ENCODE measurements around the gene FAM209B. TPM values are rescaled to one million over a fixed set of nuclear protein-coding genes. Genes with fewer than 3 reads are reported as not detected.
"Not testable (repeated sequence)": the region's sequence is repeated elsewhere in the genome, so short reads cannot be mapped to it uniquely, and the experiment has no call there.

FAM209B gene, protein sequence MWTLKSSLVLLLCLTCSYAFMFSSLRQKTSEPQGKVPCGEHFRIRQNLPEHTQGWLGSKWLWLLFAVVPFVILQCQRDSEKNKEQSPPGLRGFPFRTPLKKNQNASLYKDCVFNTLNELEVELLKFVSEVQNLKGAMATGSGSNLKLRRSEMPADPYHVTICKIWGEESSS
- not detected for polyA plus RNA-seq (2012; ENCODE audit: insufficient read depth, insufficient read length, low read depth)

DNA sequence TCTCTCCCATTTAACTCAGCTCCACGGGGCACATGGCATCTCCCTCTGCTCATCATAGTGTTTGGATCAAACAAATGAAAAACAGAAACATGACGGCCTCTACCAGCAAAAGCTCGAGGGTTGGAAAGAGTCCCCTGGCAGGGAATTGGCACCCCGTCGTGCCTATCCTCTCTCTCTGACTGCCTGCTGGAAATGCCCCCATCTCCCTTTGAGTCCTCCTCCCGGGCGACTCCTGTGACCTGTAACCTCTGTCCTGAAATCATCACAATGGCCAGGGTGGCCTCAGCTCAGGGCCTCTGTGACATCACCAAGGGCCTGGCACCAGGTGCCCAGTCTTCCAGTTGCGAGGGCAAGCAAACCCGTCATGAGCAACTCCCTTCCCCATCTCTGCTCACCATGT, at the start of gene FAM209B:
Gene FAM209B, plus strand, starts transcription at position 301 of the 400 bp plus-strand sequence. Its CDS starts 96 bp downstream, at position 397.
- not testable (repeated sequence) for DNase-seq; H3K9me3 ChIP-seq; H3K36me3 ChIP-seq; H3K4me1 ChIP-seq; H3K4me3 ChIP-seq (ENCODE audit: low read depth, low read length); H3K27me3 ChIP-seq

DNA sequence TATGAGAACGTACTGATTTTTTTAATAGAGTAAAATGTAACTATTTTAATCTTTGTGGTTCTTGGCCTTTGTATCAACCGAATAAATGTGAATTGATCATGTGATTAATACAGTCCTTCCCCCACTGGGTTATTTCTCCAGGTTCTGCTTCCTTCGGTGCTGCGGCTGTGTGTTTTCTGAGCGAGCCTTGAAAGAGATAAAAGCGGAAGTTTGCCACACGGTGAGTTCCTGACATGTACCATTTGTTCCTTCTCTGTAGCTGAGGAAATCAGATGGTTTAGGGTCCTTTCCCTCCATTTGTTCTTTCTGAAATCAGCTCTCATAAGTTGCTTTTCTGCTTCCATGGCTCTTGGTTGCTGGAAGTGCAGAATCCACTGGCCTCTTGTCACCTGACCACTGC, 49.1 kb upstream of the FAM209B start:
- no peak overlapping the region for H3K4me3 ChIP-seq (ENCODE audit: low read depth, low read length)
- peaks cover 32% of the 10 kb centered on the region for H3K36me3 ChIP-seq
- no peak for DNase-seq
- no peaks in the 10 kb centered on the region for H3K4me1 ChIP-seq
- TF ChIP-seq, protein P1, sequence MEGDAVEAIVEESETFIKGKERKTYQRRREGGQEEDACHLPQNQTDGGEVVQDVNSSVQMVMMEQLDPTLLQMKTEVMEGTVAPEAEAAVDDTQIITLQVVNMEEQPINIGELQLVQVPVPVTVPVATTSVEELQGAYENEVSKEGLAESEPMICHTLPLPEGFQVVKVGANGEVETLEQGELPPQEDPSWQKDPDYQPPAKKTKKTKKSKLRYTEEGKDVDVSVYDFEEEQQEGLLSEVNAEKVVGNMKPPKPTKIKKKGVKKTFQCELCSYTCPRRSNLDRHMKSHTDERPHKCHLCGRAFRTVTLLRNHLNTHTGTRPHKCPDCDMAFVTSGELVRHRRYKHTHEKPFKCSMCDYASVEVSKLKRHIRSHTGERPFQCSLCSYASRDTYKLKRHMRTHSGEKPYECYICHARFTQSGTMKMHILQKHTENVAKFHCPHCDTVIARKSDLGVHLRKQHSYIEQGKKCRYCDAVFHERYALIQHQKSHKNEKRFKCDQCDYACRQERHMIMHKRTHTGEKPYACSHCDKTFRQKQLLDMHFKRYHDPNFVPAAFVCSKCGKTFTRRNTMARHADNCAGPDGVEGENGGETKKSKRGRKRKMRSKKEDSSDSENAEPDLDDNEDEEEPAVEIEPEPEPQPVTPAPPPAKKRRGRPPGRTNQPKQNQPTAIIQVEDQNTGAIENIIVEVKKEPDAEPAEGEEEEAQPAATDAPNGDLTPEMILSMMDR (IDR thresholded peaks at IDR 0.05; ENCODE audit: low read depth, low read length): no peak
- no peaks in the 10 kb centered on the region for H3K27me3 ChIP-seq
- no peaks in the 10 kb centered on the region for H3K9me3 ChIP-seq

DNA sequence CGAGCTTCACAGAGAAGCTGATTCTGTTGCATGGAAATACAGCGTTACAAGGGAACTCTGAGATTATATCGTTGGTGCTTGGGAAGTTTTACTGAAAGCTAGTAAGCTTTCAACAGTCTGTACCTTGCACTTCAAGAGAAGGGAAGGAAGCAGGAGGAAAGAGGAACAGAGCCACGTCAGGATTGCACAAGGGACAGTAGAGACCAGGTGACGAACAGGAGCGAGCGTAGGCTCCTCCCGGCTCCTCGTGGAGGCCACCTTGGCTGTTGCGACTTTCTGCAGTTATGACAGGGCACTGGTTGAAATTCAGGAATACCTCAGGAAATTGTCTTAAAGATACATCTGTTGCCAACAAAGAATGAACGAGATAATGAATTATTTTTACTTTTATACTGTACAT, 45.8 kb upstream of the FAM209B start:
- no peaks in the 10 kb centered on the region for H3K4me1 ChIP-seq
- no peaks in the 10 kb centered on the region for H3K9me3 ChIP-seq
- no peak overlapping the region for H3K4me3 ChIP-seq (ENCODE audit: low read depth, low read length)
- peaks cover 15% of the 10 kb centered on the region for H3K36me3 ChIP-seq
- no peak for DNase-seq
- TF ChIP-seq, protein P1 (IDR thresholded peaks at IDR 0.05; ENCODE audit: low read depth, low read length): no peak
- no peaks in the 10 kb centered on the region for H3K27me3 ChIP-seq

DNA sequence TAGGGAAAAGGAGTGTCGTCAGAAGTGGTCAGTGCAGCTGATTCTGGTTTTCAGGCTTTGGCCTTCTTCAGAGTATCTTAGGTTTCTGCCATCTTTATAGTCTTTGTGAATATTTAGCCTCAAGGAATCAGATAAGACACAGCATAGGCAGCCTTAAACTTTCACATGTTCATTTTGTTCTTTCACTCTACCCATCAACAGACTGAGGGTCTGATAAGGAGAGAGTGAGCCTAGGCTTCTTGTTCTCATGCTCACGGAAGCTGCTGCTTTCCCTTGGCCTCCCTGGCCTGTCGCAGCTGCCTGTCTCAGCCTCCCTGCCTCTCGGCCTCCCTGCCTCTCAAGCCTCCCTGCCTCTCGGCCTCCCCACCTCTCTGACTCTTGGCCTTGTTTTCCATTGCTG, 44.5 kb upstream of the FAM209B start:
- Histone ChIP-seq H3K36me3 (peaks cover 15% of the 10 kb centered on the region), H3K9me3 (no peaks in the 10 kb centered on the region), H3K27me3 (no peaks in the 10 kb centered on the region), H3K4me1 (no peaks in the 10 kb centered on the region), H3K4me3 (ENCODE audit: low read depth, low read length) (no peak overlapping the region)
- no peak for DNase-seq
- TF ChIP-seq, protein P1 (IDR thresholded peaks at IDR 0.05; ENCODE audit: low read depth, low read length): no peak

DNA sequence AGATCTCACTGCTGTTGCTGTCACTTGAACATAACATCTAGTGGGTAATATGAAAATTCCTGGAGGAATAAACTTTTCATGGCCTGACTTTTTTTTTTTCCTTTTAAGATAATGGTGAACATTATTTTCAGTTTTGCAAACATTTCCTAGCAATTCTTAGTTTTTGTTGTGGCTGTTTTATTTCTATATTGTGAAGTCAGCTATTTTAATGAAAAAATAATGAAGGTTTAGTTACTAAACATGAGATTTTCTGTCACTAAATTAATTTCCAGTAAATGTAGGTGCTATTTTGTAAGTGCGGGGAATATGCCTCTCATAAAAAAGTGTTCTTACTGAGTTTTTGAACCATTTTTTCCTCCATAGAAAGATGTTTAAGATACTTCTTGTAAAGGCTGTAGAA, 31.9 kb upstream of the FAM209B start:
- no peaks in the 10 kb centered on the region for H3K27me3 ChIP-seq
- no peak for DNase-seq
- H3K4me1 ChIP-seq: no peaks in the 10 kb centered on the region
- H3K4me3 ChIP-seq (ENCODE audit: low read depth, low read length): no peak overlapping the region
- H3K36me3 ChIP-seq: peaks cover 10% of the 10 kb centered on the region
- TF ChIP-seq, protein P1 (IDR thresholded peaks at IDR 0.05; ENCODE audit: low read depth, low read length): no peak
- no peaks in the 10 kb centered on the region for H3K9me3 ChIP-seq

DNA sequence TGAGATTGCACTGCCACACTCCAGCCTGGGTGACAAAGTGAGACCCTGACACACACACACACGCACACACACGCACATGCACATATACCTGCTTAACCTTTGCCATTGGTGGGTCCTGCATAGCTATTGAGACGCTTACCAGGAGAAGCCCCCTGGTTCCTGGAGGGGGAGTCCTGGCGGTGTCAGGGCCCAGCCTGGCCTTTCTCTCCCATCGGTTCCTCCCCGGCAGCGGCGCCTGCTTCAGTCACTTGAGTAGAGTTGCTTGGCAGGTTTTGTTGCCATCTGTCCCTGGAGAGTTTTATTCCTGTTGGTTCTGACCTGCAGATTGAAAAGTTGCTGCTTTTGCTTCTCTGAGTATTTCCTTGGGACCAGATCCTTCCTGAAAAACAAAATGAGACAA, 29.1 kb upstream of the FAM209B start:
- TF ChIP-seq, protein P1 (IDR thresholded peaks at IDR 0.05; ENCODE audit: low read depth, low read length): no peak
- no peaks in the 10 kb centered on the region for H3K27me3 ChIP-seq
- no peaks in the 10 kb centered on the region for H3K9me3 ChIP-seq
- no peaks in the 10 kb centered on the region for H3K4me1 ChIP-seq
- 0 out of 2 replicates have a peak, but pooled peaks cover 4% of the 10 kb centered on the region for H3K36me3 ChIP-seq
- DNase-seq: no peak
- H3K4me3 ChIP-seq (ENCODE audit: low read depth, low read length): no peak overlapping the region

Data from BE2C (cell line).